Glutamatergic neuron (in vitro differentiated cells): ENCODE results near the gene ACADL. TPM values are rescaled to one million over a fixed set of nuclear protein-coding genes. Genes with fewer than 3 reads are reported as not detected.

ENCODE experiments used
- DNase-seq: peaks from one replicate; pipeline ENCODE4 v3.0.0; 2022
- H3K27ac Mint-ChIP-seq: one replicate; pipeline ENCODE4 v1.8.0; 2020; ENCODE audit warnings: mild to moderate bottlenecking, mixed read lengths, inconsistent platforms; ENCODE audit not compliant: unreplicated experiment
- H3K27me3 Mint-ChIP-seq: one replicate; pipeline ENCODE4 v1.8.0; 2020; ENCODE audit warnings: mild to moderate bottlenecking, moderate library complexity, mixed read lengths, inconsistent platforms; ENCODE audit not compliant: unreplicated experiment
- H3K36me3 Mint-ChIP-seq: one replicate; pipeline ENCODE4 v1.8.0; 2020; ENCODE audit warnings: mild to moderate bottlenecking, mixed read lengths, inconsistent platforms; ENCODE audit not compliant: unreplicated experiment
- H3K4me1 Mint-ChIP-seq: one replicate; pipeline ENCODE4 v1.8.0; 2020; ENCODE audit warnings: mild to moderate bottlenecking, low read depth, mixed read lengths, inconsistent platforms; ENCODE audit not compliant: unreplicated experiment
- H3K4me3 Mint-ChIP-seq: one replicate; pipeline ENCODE4 v1.8.0; 2020; ENCODE audit warnings: mild to moderate bottlenecking, mixed read lengths, inconsistent platforms; ENCODE audit not compliant: unreplicated experiment
- H3K9me3 Mint-ChIP-seq: one replicate; pipeline ENCODE4 v1.8.0; 2020; ENCODE audit warnings: mild to moderate bottlenecking, moderate library complexity, mixed read lengths, inconsistent platforms; ENCODE audit not compliant: unreplicated experiment
- total RNA-seq: library from RNA; stranded (reverse); fragmentation: NEBNext Ultra II Directional; extraction: Animal tissue kit (Norgen Biotek cat#: 25700); gene quantifications from one replicate; pipeline ENCODE4 v1.2.1, GENCODE V29; 2021; ENCODE audit not compliant: unreplicated experiment
- TF ChIP-seq, protein P1 (sequence below): fragments of 200-600 bp; sonication (generic); IDR thresholded peaks from one replicate; pipeline ENCODE4 v1.5.0; 2021; ENCODE audit not compliant: partially characterized antibody, unreplicated experiment

ACADL gene
- total RNA-seq, 1 donor from 2014 or later = not detected

DNA sequence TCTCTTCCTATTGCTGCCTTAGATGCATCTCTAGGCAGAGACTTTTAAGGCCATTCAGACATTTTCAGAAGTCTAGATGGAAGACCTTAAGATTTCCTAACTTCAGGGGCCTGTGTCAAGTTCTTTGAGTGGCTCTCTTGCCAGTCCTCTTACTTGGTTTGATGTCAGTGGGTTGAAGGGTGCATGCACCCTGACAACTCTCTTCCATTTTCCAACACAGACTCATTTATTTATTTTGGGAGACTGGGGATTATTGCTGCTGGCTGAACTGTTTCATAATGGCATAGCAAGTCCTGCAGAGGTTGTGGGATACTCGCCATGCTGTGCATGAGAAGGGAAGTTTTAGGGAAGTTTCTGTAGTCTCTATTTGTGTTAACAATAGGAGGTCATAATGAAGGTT is 39.0 kb upstream of the ACADL start:
- no peaks in the 10 kb centered on the region for H3K4me1 Mint-ChIP-seq
- H3K27ac Mint-ChIP-seq = no peak overlapping the region
- H3K9me3 Mint-ChIP-seq = no peaks in the 10 kb centered on the region
- TF ChIP-seq, protein P1, sequence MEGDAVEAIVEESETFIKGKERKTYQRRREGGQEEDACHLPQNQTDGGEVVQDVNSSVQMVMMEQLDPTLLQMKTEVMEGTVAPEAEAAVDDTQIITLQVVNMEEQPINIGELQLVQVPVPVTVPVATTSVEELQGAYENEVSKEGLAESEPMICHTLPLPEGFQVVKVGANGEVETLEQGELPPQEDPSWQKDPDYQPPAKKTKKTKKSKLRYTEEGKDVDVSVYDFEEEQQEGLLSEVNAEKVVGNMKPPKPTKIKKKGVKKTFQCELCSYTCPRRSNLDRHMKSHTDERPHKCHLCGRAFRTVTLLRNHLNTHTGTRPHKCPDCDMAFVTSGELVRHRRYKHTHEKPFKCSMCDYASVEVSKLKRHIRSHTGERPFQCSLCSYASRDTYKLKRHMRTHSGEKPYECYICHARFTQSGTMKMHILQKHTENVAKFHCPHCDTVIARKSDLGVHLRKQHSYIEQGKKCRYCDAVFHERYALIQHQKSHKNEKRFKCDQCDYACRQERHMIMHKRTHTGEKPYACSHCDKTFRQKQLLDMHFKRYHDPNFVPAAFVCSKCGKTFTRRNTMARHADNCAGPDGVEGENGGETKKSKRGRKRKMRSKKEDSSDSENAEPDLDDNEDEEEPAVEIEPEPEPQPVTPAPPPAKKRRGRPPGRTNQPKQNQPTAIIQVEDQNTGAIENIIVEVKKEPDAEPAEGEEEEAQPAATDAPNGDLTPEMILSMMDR = no peak
- no peak for DNase-seq
- no peaks in the 10 kb centered on the region for H3K27me3 Mint-ChIP-seq
- H3K36me3 Mint-ChIP-seq = no peaks in the 10 kb centered on the region
- no peak overlapping the region for H3K4me3 Mint-ChIP-seq

DNA sequence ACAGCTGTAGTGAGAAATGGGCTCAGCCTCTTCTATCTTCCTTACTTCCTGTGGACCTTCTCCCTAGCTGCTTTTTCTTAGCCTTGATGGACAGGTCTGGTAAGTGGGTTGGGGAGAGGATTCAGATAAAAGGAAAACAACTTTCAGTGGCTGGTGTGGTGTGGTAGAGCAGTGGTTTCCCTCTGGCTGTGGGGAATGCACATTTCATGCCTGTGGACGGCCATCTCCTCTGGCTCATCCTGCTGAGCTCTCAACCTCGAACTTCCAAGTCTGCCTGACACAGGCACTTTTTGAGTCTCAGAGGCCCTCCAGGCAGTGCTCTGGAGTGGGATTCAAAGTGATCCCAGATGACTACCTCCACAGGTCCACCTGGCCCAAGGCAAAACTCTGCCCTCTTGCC is 38.6 kb upstream of the ACADL start:
- TF ChIP-seq, protein P1 = no peak
- no peak overlapping the region for H3K4me3 Mint-ChIP-seq
- no peak overlapping the region for H3K27ac Mint-ChIP-seq
- H3K36me3 Mint-ChIP-seq = no peaks in the 10 kb centered on the region
- no peaks in the 10 kb centered on the region for H3K4me1 Mint-ChIP-seq
- no peak for DNase-seq
- no peaks in the 10 kb centered on the region for H3K27me3 Mint-ChIP-seq
- no peaks in the 10 kb centered on the region for H3K9me3 Mint-ChIP-seq

DNA sequence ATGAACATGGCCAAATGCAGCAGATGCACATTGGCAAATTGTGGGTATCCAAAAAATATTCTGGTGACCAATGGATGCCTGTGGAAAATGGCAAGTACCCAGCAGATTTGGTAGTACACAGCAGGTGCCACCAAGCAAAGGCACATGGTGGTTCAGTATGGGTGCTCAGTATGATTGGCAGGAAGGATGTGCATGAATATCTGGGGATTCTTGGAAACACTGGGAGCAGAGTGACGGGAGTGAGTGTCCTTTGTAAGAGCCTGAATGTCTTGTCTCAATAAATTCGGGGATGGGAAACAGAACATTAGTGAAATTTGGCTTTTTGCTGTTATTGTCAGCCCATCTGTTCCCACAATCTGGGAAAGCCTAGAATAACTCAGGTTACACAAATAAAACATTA is 36.8 kb upstream of the ACADL start:
- Mint-ChIP-seq H3K27ac (no peak overlapping the region), H3K36me3 (no peaks in the 10 kb centered on the region), H3K4me3 (no peak overlapping the region), H3K27me3 (no peaks in the 10 kb centered on the region), H3K9me3 (no peaks in the 10 kb centered on the region), H3K4me1 (no peaks in the 10 kb centered on the region)
- TF ChIP-seq, protein P1 = no peak
- DNase-seq = no peak

DNA sequence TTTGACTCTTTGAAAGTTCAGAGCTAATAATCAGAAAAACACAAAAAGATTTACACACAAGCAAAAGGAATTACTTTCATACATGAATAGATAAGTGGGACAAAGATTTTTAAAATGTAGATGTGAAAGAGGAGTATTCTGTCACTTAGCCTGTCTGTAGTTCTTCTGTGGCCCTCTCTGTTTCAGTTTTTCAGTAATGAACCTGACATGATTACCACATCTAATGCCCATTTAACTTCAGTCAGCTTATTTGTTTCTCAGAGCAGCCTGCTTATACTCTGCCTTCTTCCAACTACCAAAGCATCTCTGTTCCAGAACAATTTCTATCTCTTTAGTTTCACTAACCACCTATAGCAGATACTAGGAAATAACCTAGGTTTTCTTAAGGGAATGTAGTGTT is 34.4 kb upstream of the ACADL start:
- no peak for DNase-seq
- Mint-ChIP-seq H3K9me3 (no peaks in the 10 kb centered on the region), H3K27me3 (no peaks in the 10 kb centered on the region), H3K27ac (no peak overlapping the region), H3K4me3 (no peak overlapping the region), H3K36me3 (no peaks in the 10 kb centered on the region), H3K4me1 (no peaks in the 10 kb centered on the region)
- TF ChIP-seq, protein P1 = no peak

DNA sequence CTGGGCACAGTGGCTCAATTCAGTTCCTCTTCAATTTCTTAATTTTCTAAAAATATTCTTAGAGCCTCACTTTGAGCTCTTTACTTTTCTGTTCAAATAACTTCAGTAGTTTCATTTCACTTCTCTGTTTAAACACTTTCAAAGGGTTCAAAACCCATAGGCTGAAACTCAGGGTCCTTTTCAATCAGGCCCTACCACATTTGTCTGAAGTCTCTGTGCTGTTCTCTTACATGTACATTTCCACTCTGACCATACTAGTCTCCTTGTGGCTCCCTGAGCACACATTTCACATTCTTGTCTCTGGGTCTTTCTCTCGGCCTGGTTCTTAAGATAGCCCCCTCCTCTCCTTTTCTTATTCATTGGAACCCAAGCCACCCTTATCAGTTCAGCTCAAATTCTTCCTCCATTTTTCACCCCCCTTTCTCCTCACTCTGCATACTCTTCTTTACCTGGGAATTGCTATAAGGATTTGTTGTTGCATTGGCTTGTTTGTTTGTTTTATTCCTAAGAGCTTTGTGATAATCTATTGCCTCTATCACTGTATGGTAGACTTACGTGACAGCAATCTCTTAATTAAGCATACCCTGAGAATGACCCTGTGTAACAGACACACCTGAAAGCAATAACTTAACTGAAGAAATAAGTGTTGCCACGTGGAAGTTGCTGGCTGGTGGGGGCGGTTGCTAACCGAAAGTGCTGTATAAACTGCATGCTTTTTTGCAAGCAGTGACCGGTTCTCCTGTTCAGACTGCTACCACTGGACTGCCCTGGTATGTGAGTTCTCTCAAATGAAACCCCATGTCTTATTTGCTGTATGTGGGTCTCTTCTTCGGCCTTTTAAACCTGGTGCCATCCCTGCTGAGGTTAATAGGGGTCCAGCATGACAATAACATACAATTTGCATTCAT is 27.7 kb upstream of the ACADL start:
- Mint-ChIP-seq H3K9me3 (no peaks in the 10 kb centered on the region), H3K27me3 (no peaks in the 10 kb centered on the region), H3K36me3 (no peaks in the 10 kb centered on the region), H3K4me1 (no peaks in the 10 kb centered on the region), H3K4me3 (no peak overlapping the region), H3K27ac (no peak overlapping the region)
- TF ChIP-seq, protein P1 = no peak
- DNase-seq = no peak
